ENCODE data around the gene UBL3. TPM values are rescaled to one million over a fixed set of nuclear protein-coding genes. Genes with fewer than 3 reads are reported as not detected.

UBL3 gene
- total and polyA plus RNA-seq, 2 of the 8 experiments (the other 6 are each of a cell fraction or from before 2014, with no cell fraction given) = 5.3 to 16.1 TPM

GRCh38 chr13:29889111-29889510 is 38.7 kb upstream of the UBL3 start:
- Histone ChIP-seq H2BK15ac (ENCODE audit: low read length) (no peak overlapping the region), H3K9me3 (ENCODE audit: insufficient read depth in 2 of 2, low read depth in 1 of 2, low read length in 1 of 2) (no peaks in the 10 kb centered on the region), H3K4ac (replicated peaks; ENCODE audit: insufficient read length, low read depth, low read length) (no peak overlapping the region), H4K5ac (ENCODE audit: insufficient read length, low read depth, low read length) (no peak overlapping the region), H3K4me1 (replicated peaks in 1 of 4; ENCODE audit: control insufficient read depth in 3 of 4, insufficient read depth in 4 of 4, low read length in 3 of 4) (peaks cover 0 to 13% (median 8%) of the 10 kb centered on the region in 4 experiments; a peak in 5 of 7 replicates), H2AFZ (ENCODE audit: low read length) (no peak overlapping the region), H3K23ac (ENCODE audit: insufficient read length) (no peak overlapping the region), H2BK12ac (ENCODE audit: low read depth, low read length) (no peak overlapping the region), H3K56ac (replicated peaks; ENCODE audit: insufficient read length, low read depth, low read length) (no peak overlapping the region), H3K27me3 (replicated peaks in 1 of 4; ENCODE audit: control insufficient read depth in 3 of 4, extremely low read depth in 1 of 4, insufficient read depth in 3 of 4, low read length in 3 of 4) (no peaks in the 10 kb centered on the region), H2BK120ac (replicated peaks; ENCODE audit: low read depth, low read length) (no peak overlapping the region), H2BK20ac (ENCODE audit: low read length) (no peak overlapping the region), H3K4me3 (ENCODE audit: extremely low read depth in 1 of 4, insufficient read depth in 2 of 4, low read depth in 3 of 4, low read length in 4 of 4) (no peak overlapping the region), H2BK5ac (ENCODE audit: low read depth, low read length) (no peak overlapping the region), H4K20me1 (replicated peaks in 1 of 2; ENCODE audit: control insufficient read depth in 1 of 2, insufficient read depth in 2 of 2, low read length in 2 of 2) (peaks cover 0 to 2% of the 10 kb centered on the region in 2 experiments), H3K18ac (ENCODE audit: extremely low read depth, low read length) (no peak overlapping the region), H3K4me2 (ENCODE audit: insufficient read depth in 1 of 2, low read depth in 2 of 2, low read length in 2 of 2) (no peak overlapping the region), H3K79me1 (ENCODE audit: low read depth, low read length) (no peaks in the 10 kb centered on the region), H4K91ac (replicated peaks; ENCODE audit: insufficient read length, low read length) (no peak overlapping the region), H3K23me2 (ENCODE audit: low read depth, low read length) (no peaks in the 10 kb centered on the region), H3K27ac (ENCODE audit: low read depth, low read length) (no peak overlapping the region), H4K8ac (ENCODE audit: extremely low read depth, insufficient read depth, low read length) (no peak overlapping the region; the same call in 1 of the 2 replicates), H2AK5ac (ENCODE audit: low read depth, low read length) (no peak overlapping the region), H3K9ac (replicated peaks in 1 of 4; ENCODE audit: extremely low read depth in 1 of 4, low read depth in 3 of 4, low read length in 3 of 4) (no peak overlapping the region), H3K36me3 (ENCODE audit: control insufficient read depth in 2 of 4, insufficient read depth in 4 of 4, low read length in 3 of 4) (no peaks in the 10 kb centered on the region), H3K79me2 (ENCODE audit: control insufficient read depth in 1 of 2, insufficient read depth in 2 of 2, low read length in 2 of 2) (no peaks in the 10 kb centered on the region), H3K14ac (ENCODE audit: insufficient read length) (no peak overlapping the region)
- 85% methylated on average over 3 of the region's 3 CpGs; no CpG with 5 or more reads in 1 of the 2 experiments for WGBS, 2 experiments (ENCODE audit: extremely low coverage in 1 of 2, insufficient coverage in 1 of 2, insufficient read length in 1 of 2, insufficient replicate concordance in 2 of 2, low coverage in 1 of 2, low lambda C conversion rate in 2 of 2, missing lambda C conversion rate in 1 of 2)
- DNase-seq (ENCODE audit: low read depth in 1 of 2, low spot score in 2 of 2) = no peak
- FAIRE-seq = no peak
- CTCF ChIA-PET (ENCODE audit: partially characterized antibody) = interaction anchor here (1.0 to 1.2 kb wide), 3 partner anchors 11 to 224 kb away, joined by 3 to 4 read pairs (median 3); no protein-coding TSS in a partner anchor
- POLR2A ChIA-PET (ENCODE audit: partially characterized antibody) = no interaction called here
- no peak for TF ChIP-seq NRF1 (IDR thresholded peaks at IDR 0.05; ENCODE audit: low read depth, low read length)
- TF ChIP-seq CTCF (IDR thresholded peaks at IDR 0.05; ENCODE audit: control extremely low read depth in 1 of 3, insufficient read depth in 1 of 3, low read depth in 1 of 3, low read length in 3 of 3) = no peak
- no peak for TF ChIP-seq TCF12 (IDR thresholded peaks at IDR 0.05; ENCODE audit: low read depth, low read length)
- no peak for TF ChIP-seq TBP (IDR thresholded peaks at IDR 0.05; ENCODE audit: low read depth, low read length)
- no peak for TF ChIP-seq CHD1 (IDR thresholded peaks at IDR 0.05; ENCODE audit: low read depth, low read length)
- TF ChIP-seq SUZ12 (IDR thresholded peaks at IDR 0.05; ENCODE audit: low read length) = no peak
- TF ChIP-seq ZNF274 (IDR thresholded peaks at IDR 0.05; ENCODE audit: borderline replicate concordance, extremely low read depth, low read length) = no peak
- TF ChIP-seq BCL11A (IDR thresholded peaks at IDR 0.05; ENCODE audit: low read depth in 2 of 2, low read length in 2 of 2) = no peak
- TF ChIP-seq KDM1A (IDR thresholded peaks at IDR 0.05; ENCODE audit: borderline replicate concordance, low read length) = no peak
- TF ChIP-seq SIN3A (conservative IDR thresholded peaks at IDR 0.05 in 1 of 2, IDR thresholded peaks at IDR 0.05 in 1 of 2; ENCODE audit: low read depth in 1 of 2, low read length in 2 of 2) = no peak
- no peak for TF ChIP-seq RNF2 (IDR thresholded peaks at IDR 0.05; ENCODE audit: borderline replicate concordance, low read depth, low read length, missing control alignments, poor library complexity, severe bottlenecking)
- TF ChIP-seq BACH1 (IDR thresholded peaks at IDR 0.05; ENCODE audit: low read length) = no peak
